NCI-H2029 treated with DMSO at 0.1 percent for 48 hours (cell line): Measurements from ENCODE around the gene EFCAB8.

Experiments used
- DNase-seq: peaks from one replicate; lab custom pipeline; 2025; lab: John Stamatoyannopoulos, UW

Gene EFCAB8

GRCh38 chr20:32986331-32986966 is 127.7 kb downstream of the EFCAB8 start:
- no peak for DNase-seq

DNA sequence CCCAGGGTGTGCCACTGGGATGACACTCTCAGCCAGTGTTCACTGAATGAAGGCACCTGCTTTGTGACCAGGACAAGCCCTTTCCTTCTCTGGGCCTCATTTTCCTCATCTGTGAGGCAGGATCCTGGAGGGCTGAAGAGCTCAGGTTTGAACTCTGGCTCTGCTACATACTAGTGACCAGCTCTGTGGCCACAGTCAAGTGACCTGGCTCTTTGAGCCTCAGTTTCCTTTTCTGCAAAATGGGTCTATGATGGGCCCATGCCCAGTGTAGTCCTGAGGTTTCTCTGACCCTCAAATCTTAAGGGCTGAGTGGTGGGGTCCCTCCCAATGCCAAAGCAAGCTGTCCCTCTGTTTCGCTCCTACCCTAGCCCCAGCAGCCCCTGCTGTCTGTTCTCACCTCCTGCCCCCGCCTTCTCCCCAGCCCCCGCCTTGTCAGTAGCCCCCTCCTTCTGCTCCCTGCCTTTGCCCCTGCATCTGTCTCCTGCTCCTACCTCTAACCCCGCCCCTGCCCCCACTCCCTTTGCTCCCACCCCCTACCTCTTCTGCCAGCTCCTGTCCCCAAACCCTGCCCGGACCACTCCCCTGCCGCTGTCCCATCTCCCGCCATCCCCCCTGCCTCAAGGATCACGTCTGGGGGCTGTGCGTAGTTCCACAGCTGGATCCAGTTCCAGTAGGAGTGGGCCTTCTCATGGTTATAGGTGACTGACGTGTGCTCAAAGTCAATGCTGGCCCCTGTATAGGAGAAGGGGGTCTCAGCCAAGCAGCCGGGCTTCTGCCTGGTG is 128.5 kb downstream of the EFCAB8 start:
- no peak for DNase-seq

- no peak for DNase-seq
Measured at GRCh38 chr20:32988008-32988407, 129.3 kb downstream of the EFCAB8 start.

DNA sequence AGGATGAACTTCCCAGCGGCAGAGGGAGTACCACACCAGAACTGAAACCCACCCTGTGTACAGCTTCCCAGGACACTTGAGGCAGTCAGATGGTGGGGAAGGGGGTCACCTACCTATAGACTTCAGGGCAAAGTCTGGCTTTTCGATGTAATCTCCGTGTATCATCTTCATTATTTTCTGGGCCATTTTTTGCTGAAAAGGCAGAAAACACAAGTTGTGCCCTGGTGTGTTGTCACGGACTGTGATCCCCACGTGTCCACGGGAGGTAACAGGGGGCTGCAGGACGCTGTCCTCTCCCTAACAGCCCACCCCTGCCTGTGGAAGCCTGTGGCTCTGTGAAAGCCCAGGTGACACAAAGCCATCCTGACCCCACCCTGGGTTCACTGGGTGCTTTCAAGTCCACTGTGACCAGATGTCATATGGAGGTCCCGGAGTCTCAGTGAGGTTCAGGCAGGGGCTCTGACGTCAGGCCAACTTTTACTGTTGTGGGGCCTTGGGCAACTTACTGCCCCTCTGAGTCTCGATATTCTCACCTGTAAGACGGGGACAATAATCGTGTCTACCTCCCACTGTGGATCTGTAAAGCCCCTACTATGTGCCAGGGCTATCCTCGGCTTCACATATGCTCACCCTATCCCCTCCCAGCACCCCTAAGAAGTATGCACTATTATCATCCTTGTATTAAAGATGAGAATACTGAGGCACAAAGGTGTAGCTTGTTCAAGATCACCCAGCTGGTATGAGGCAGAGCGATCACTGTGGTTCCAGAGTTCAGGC is 131.0 kb downstream of the EFCAB8 start:
- no peak for DNase-seq

- DNase-seq = no peak
Measured at GRCh38 chr20:32990426-32990825, 131.7 kb downstream of the EFCAB8 start.

DNA sequence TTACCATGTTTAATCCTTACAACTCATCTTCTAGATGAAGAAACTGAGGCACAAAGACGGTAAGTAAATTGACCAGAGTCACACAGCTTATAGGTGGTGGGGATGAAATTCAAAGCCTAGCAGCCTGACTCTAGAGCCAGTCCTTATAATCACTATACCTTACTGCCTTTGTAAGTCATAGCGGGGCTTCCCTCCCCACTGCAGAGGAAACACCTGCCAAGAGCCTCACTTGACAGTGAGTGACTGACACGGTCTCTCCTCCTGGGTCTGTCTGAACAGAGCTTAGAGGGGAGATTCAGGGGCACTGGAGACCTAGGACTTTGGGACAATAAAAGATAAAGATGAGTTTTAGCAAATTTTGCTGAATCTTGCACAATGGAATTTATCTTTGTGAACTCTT is 132.7 kb downstream of the EFCAB8 start:
- DNase-seq = no peak

DNA sequence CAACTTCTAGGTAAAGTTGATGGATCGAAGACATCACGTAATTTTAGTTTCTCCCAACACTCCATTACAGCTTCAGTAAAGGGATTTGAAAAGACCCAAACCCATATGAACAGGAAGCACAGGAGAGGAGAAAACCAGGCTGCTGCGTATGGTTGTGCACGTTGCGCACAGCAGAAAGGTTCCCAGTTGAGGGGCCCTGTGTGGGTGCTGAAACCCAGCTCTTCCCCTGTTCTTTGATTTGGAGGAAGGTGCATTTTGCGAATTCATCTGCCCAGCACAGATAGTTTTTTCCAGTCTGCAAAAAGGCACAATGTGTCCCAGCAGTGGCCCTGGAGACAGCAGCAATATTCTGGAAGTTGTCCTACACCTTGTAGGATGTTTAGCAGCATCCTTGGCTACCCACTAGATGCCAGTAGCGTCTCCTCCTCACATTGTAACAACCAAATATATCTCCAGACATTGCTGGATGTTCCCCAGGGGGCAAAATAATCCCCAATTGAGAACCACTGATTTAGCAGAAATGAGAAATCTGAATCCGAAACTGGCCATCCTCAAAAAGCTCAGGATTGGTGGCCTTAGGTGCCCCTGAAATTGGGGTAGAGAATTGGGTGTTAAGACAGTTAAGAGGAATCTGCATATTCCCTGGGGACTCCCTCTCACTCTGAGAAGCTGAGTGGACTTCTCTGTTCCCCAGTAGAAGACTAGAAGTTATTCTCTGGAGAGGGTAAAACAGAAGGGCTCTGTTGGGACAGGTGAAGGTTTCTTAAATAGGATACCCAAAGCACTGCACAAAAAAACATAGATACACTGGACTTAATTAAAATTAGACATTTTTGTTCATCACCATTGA is 133.3 kb downstream of the EFCAB8 start:
- DNase-seq = no peak

- DNase-seq = no peak
Measured at GRCh38 chr20:32993496-32994050, 134.8 kb downstream of the EFCAB8 start.

- no peak for DNase-seq
Measured at GRCh38 chr20:32995802-32996201, 137.1 kb downstream of the EFCAB8 start.

- DNase-seq = no peak
Measured at GRCh38 chr20:32997431-32997830, 138.7 kb downstream of the EFCAB8 start.

DNA sequence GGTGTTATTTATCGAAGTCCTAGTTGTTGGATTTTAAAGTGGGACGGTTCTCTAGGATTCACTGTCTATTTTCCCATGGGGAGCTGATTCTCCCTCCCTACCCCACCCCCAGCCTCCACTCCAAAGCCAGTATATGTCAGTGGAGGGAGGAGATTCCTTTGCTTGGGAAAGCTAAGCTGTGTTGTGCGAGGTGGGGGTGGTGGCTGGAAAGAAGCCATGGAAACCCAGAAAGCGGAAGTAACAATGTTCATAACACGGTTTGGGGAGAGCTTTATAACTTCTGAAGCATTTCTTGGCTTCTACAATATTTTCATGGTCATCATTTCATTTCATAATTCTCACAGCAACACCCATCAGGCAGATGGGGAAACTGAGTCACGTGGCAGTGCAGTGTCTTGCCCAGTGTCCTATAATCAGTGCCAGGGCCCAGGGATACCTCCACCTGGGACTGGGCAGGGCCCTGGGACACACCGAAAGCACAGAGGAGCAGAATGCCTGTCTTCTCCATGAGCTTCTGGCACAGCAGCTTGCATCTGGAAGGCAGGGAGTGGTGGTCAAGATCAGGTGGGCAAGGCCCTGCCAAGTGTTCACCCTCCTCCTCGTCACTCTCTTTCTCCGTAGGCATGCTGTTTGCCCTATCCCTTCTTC is 141.0 kb downstream of the EFCAB8 start:
- DNase-seq = no peak

GRCh38 chr20:33000802-33001466 is 142.2 kb downstream of the EFCAB8 start:
- DNase-seq = no peak

GRCh38 chr20:33002087-33002808 is 143.5 kb downstream of the EFCAB8 start:
- DNase-seq = no peak

- DNase-seq = no peak
Measured at GRCh38 chr20:33004141-33004751, 145.5 kb downstream of the EFCAB8 start, which contains the start of gene SUN5. TSS of gene SUN5 (minus strand) at chr20:33004433. CDS start at chr20:33004340, 93 bp downstream.

GRCh38 chr20:33005132-33005566 is 146.4 kb downstream of the EFCAB8 start:
- no peak for DNase-seq

GRCh38 chr20:33005908-33006775 is 147.4 kb downstream of the EFCAB8 start:
- peak; percentile 67 for DNase-seq

DNA sequence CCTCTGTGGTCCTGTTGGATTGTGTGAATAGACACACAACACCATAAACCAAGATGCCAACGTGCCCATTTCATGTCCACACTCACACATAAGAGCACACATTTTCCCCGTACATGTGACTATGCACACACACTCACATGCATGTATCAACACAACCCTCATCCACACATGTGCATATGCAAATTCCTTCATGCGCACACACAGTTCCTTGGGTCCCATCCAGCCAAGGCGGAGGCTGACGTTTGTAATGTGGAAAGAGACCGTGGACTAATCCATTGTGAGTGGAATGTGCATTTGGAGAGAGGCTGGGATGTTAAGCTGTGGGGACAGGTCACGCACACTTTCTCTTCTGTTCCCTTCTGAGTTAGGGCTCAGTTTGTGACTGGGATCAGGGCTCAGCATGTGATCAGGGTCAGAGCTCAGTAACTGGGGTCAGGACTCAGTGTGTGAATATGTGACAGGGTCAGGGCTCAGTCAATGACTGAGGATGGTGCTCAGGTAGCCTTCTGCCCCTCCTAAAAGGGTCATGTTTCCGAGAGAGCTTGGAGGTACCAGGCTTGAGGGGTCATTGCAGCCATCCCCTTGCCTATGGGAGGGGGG is 148.2 kb downstream of the EFCAB8 start:
- no peak for DNase-seq
